Measurements from ENCODE around the gene ATG10.

The ATG10 gene

DNA sequence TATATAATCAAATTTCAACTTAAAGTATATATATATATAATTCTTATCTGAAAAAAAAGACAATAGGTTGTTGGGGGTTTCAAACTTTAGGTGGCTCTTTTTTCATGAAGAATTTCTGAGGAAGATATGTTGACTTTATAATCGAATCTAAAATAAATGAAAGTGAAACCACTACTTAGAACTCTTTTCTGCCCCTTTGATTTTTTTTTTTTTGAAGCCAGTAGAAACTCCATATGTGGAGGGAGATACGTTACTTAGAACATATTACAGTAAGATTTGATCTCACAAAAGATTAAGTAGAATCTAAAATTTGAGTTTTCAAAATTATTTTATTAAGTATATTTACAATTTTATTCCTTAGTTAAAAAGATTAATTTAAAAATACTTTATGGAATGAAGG lies 96.9 kb downstream of the ATG10 start:
- ChIA-PET POLR2A (no interaction called here), CTCF (no interaction called here)
- TF ChIP-seq SP1 (IDR thresholded peaks at IDR 0.05) = no peak
- TF ChIP-seq L3MBTL2 (conservative IDR thresholded peaks at IDR 0.05) = no peak
- no peak for TF ChIP-seq CTBP1 (IDR thresholded peaks at IDR 0.05; ENCODE audit: borderline replicate concordance)
- TF ChIP-seq LEF1 (IDR thresholded peaks at IDR 0.05; ENCODE audit: borderline replicate concordance) = no peak
- TF ChIP-seq FOXA1 (IDR thresholded peaks at IDR 0.05) = no peak
- TF ChIP-seq BHLHE40 (IDR thresholded peaks at IDR 0.05; ENCODE audit: borderline replicate concordance) = no peak
- no peak for TF ChIP-seq FOXM1 (IDR thresholded peaks at IDR 0.05; ENCODE audit: borderline replicate concordance)
- no peak for TF ChIP-seq NFRKB (IDR thresholded peaks at IDR 0.05)
- no peak for TF ChIP-seq SUZ12 (IDR thresholded peaks at IDR 0.05)
- TF ChIP-seq TARDBP (IDR thresholded peaks at IDR 0.05) = no peak
- no peak for TF ChIP-seq ZNF384 (IDR thresholded peaks at IDR 0.05)
- no peak for TF ChIP-seq HDGF (IDR thresholded peaks at IDR 0.05; ENCODE audit: borderline replicate concordance)
- TF ChIP-seq, protein P1, sequence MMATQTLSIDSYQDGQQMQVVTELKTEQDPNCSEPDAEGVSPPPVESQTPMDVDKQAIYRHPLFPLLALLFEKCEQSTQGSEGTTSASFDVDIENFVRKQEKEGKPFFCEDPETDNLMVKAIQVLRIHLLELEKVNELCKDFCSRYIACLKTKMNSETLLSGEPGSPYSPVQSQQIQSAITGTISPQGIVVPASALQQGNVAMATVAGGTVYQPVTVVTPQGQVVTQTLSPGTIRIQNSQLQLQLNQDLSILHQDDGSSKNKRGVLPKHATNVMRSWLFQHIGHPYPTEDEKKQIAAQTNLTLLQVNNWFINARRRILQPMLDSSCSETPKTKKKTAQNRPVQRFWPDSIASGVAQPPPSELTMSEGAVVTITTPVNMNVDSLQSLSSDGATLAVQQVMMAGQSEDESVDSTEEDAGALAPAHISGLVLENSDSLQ (IDR thresholded peaks at IDR 0.05) = no peak
- TF ChIP-seq FOXK2 (IDR thresholded peaks at IDR 0.05) = no peak
- no peak for TF ChIP-seq ELF4 (IDR thresholded peaks at IDR 0.05)
- TF ChIP-seq ARNT (IDR thresholded peaks at IDR 0.05) = no peak
- DNase-seq (ENCODE audit: extremely low spot score) = no peak

DNA sequence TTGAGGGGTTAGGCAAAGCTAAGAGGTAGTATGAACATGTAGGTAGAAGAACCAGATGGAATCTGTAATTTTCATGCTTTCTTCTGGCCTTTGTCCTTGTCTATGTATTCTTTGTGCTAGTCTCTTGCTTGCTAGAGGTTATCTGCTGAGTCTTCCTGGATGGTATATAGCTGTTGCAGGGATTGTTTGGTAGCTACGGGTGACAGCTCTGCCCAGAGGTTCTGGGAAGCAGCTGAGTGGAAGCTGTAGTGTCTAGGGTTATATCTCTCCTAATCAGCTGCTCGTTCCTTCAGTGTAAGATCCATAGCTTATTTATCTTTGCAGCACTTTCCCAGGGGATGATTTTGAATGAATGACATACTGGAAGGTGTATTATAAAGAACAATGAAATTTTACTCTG lies 100.3 kb downstream of the ATG10 start:
- TF ChIP-seq NFRKB (IDR thresholded peaks at IDR 0.05) = no peak
- TF ChIP-seq FOXA1 (IDR thresholded peaks at IDR 0.05) = no peak
- TF ChIP-seq FOXK2 (IDR thresholded peaks at IDR 0.05) = no peak
- no peak for TF ChIP-seq BHLHE40 (IDR thresholded peaks at IDR 0.05; ENCODE audit: borderline replicate concordance)
- TF ChIP-seq CTBP1 (IDR thresholded peaks at IDR 0.05; ENCODE audit: borderline replicate concordance) = no peak
- no peak for TF ChIP-seq ELF4 (IDR thresholded peaks at IDR 0.05)
- no peak for TF ChIP-seq HDGF (IDR thresholded peaks at IDR 0.05; ENCODE audit: borderline replicate concordance)
- no peak for TF ChIP-seq ARNT (IDR thresholded peaks at IDR 0.05)
- no peak for TF ChIP-seq LEF1 (IDR thresholded peaks at IDR 0.05; ENCODE audit: borderline replicate concordance)
- TF ChIP-seq SP1 (IDR thresholded peaks at IDR 0.05) = no peak
- no peak for TF ChIP-seq FOXM1 (IDR thresholded peaks at IDR 0.05; ENCODE audit: borderline replicate concordance)
- no peak for TF ChIP-seq ZNF384 (IDR thresholded peaks at IDR 0.05)
- TF ChIP-seq, protein P1 (IDR thresholded peaks at IDR 0.05) = no peak
- TF ChIP-seq L3MBTL2 (conservative IDR thresholded peaks at IDR 0.05) = no peak
- DNase-seq (ENCODE audit: extremely low spot score) = no peak
- POLR2A ChIA-PET = interaction anchor here (1.6 kb wide), 1 partner anchor 100 kb away, joined by 3 read pairs; the partner anchor contains the start of gene ATG10
- CTCF ChIA-PET = no interaction called here

DNA sequence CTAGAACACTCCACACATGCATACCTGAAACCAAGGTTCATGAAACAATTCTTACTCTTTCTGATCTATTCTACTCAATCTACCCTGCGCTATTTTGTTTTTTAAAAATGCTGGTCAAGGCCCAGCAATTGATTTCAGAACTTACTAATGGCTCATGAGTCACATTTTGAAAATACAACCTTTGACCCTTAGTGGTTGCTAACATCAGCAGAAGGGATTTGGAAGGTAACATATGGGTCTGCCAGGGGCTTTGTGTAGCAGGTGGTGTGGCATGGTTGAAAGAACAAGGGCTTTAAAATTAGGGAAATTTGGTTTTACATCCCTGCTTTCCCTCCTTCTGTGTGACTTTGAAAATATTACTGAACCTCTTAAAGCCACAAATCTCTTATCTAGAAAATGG lies 101.4 kb downstream of the ATG10 start:
- ChIA-PET CTCF (no interaction called here), POLR2A (no interaction called here)
- TF ChIP-seq ZNF384 (IDR thresholded peaks at IDR 0.05) (no peak), HDGF (IDR thresholded peaks at IDR 0.05; ENCODE audit: borderline replicate concordance) (no peak), L3MBTL2 (conservative IDR thresholded peaks at IDR 0.05) (no peak), SP1 (IDR thresholded peaks at IDR 0.05) (no peak), ELF4 (IDR thresholded peaks at IDR 0.05) (no peak), TARDBP (IDR thresholded peaks at IDR 0.05) (no peak), LEF1 (IDR thresholded peaks at IDR 0.05; ENCODE audit: borderline replicate concordance) (no peak), FOXM1 (IDR thresholded peaks at IDR 0.05; ENCODE audit: borderline replicate concordance) (no peak)
- TF ChIP-seq, protein P1 (IDR thresholded peaks at IDR 0.05) = no peak
- no peak for DNase-seq (ENCODE audit: extremely low spot score)

DNA sequence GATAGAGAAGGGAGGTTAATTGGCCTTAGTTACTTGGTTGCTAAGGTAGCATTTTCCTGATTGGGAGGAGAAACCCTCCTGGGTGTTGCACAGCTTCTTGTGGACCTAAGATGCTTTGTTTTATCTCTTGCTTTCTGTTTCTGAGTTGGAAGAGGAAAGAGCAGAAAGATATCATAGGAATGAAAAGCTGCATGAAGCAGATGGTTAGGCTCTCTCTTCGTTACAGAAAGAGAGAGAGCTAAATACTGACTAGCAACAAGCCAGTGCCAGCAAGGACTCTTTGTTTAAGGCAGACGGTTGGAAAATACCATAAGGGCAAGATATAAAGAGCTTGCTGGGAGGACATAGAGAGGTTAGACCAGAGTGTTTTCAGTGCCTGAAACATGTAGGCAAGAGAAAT lies 103.1 kb downstream of the ATG10 start:
- DNase-seq (ENCODE audit: extremely low spot score) = no peak
- no peak for TF ChIP-seq TARDBP (IDR thresholded peaks at IDR 0.05)
- no peak for TF ChIP-seq L3MBTL2 (conservative IDR thresholded peaks at IDR 0.05)
- TF ChIP-seq FOXA1 (IDR thresholded peaks at IDR 0.05) = no peak
- ChIA-PET POLR2A (no interaction called here), CTCF (interaction anchor here (0.6 kb wide), 1 partner anchor 461 kb away, joined by 3 read pairs; no protein-coding TSS in a partner anchor)

DNA sequence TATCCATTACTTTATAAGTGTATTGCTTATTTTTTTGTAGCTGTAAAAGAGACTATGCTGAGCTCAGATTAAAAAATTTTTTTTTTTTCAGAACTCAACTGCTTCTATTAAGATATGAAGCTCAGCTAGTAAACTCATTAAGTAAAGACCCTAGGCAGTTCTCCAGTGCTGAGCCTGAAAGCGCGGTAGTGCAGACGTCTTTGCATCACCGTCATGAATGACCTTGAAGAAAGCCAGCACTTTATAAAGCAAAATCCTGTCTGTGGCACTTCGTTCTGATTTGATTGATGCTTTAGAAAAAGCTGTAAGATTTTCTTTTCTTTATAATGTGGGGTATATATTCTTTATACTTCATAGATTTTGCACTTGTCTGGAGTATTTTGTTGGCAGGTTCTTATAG lies 105.7 kb downstream of the ATG10 start:
- TF ChIP-seq FOXK2 (IDR thresholded peaks at IDR 0.05) (no peak), SUZ12 (IDR thresholded peaks at IDR 0.05) (no peak)
- no peak for DNase-seq (ENCODE audit: extremely low spot score)
- CTCF ChIA-PET = no interaction called here
- POLR2A ChIA-PET = no interaction called here

DNA sequence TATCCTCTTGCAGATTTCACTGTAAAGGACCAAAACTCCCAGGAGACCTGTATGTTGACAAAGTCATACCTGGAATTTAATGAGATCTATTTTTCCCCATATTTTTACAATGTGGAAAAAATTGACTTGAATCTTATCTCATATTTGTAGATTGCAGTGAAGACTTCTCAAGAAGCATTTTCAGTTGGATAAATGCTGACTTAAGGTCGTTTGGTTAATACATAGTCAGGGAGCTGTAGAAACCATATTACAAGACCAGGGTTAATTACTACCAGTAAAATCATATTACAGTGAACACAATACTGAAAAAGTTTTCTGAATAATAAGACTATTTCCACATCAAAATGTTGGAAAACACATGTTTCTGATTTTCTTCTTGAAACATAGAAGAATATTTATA lies 119.8 kb downstream of the ATG10 start:
- ChIA-PET POLR2A (no interaction called here), CTCF (no interaction called here)
- no peak for DNase-seq (ENCODE audit: extremely low spot score)
- TF ChIP-seq NFRKB (IDR thresholded peaks at IDR 0.05) = no peak
- TF ChIP-seq BHLHE40 (IDR thresholded peaks at IDR 0.05; ENCODE audit: borderline replicate concordance) = no peak
- TF ChIP-seq SUZ12 (IDR thresholded peaks at IDR 0.05) = no peak
- no peak for TF ChIP-seq L3MBTL2 (conservative IDR thresholded peaks at IDR 0.05)
- no peak for TF ChIP-seq FOXM1 (IDR thresholded peaks at IDR 0.05; ENCODE audit: borderline replicate concordance)
- TF ChIP-seq, protein P1 (IDR thresholded peaks at IDR 0.05) = no peak
- TF ChIP-seq ELF4 (IDR thresholded peaks at IDR 0.05) = no peak
- TF ChIP-seq CTBP1 (IDR thresholded peaks at IDR 0.05; ENCODE audit: borderline replicate concordance) = no peak
- no peak for TF ChIP-seq ZNF384 (IDR thresholded peaks at IDR 0.05)
- no peak for TF ChIP-seq TARDBP (IDR thresholded peaks at IDR 0.05)
- no peak for TF ChIP-seq FOXA1 (IDR thresholded peaks at IDR 0.05)
- no peak for TF ChIP-seq ARNT (IDR thresholded peaks at IDR 0.05)
- no peak for TF ChIP-seq LEF1 (IDR thresholded peaks at IDR 0.05; ENCODE audit: borderline replicate concordance)
- no peak for TF ChIP-seq HDGF (IDR thresholded peaks at IDR 0.05; ENCODE audit: borderline replicate concordance)

Data from HEK293T (cell line).